K562 (cell line): Measurements from ENCODE around the gene WDR70. TPM values are rescaled to one million over a fixed set of nuclear protein-coding genes. Genes with fewer than 3 reads are reported as not detected.

Experiments
- ATAC-seq: fragments of 200-7000 bp; cut with Tn5 transposase; 3 replicates; pipeline ENCODE4 v1.9.1; 2020; ENCODE audit warnings: moderate library complexity
- BruUV-seq: library from RNA; stranded (reverse); fragments of 400-500 nt; replicated peaks from 2 replicates; lab custom pipeline; 2021; lab: Mats Ljungman, UMichigan
- CTCF ChIA-PET: fragments of 300-600 bp; formaldehyde crosslinking; extraction: SDS; loops from one replicate; lab custom pipeline; 2021; ENCODE audit warnings: low intra/inter-chr PET ratio; lab: Yijun Ruan, JAX
- POLR2A ChIA-PET: fragments of 300-600, 350-650 bp; sonication (Branson Sonifier 250); formaldehyde crosslinking; extraction: SDS; loops from one replicate; lab custom pipeline; 2021; ENCODE audit warnings: antibody characterized with exemption, inconsistent platforms; lab: Yijun Ruan, JAX
- DNase-seq, 4 experiments: peaks; one replicate each; pipeline versions ENCODE4 v3.0.0 to v3.0.0-alpha.2; 2011 to 2018; ENCODE audit warnings: low spot score in 3 of 4, mixed read lengths in 3 of 4; ENCODE audit errors: extremely low read depth in 1 of 4
- FAIRE-seq: peaks from 2 replicates; lab custom pipeline; 2011; peaks lifted over from hg19 to GRCh38; lab: Jason Lieb, UNC
- H2AFZ ChIP-seq: 2 replicates; pipeline ENCODE4 v1.6.0; 2011; ENCODE audit warnings: low read depth, low read length, control low read depth, inconsistent platforms
- H3K27ac ChIP-seq: fragments of 200-600 bp; 3 replicates; pipeline ENCODE4 v1.8.0; 2011; ENCODE audit warnings: low read depth, mild to moderate bottlenecking, control low read depth, inconsistent platforms, low read length, moderate library complexity, mixed read lengths; ENCODE audit errors: extremely low read depth
- H3K27me3 ChIP-seq, 2 experiments: fragments of 300-600 bp in 1 of 2; 2 replicates in 1 of 2; 3 replicates in 1 of 2; pipeline versions ENCODE4 v1.6.0 to v1.8.0; 2011; ENCODE audit warnings: inconsistent platforms in 2 of 2, low read length in 2 of 2, mild to moderate bottlenecking in 1 of 2, mixed read lengths in 1 of 2, moderate library complexity in 1 of 2; ENCODE audit not compliant: control insufficient read depth in 2 of 2, insufficient read depth in 2 of 2
- H3K36me3 ChIP-seq: fragments of 300-600 bp; 3 replicates; pipeline ENCODE4 v1.8.0; 2011; ENCODE audit warnings: mild to moderate bottlenecking, low read length, inconsistent platforms; ENCODE audit not compliant: control insufficient read depth, insufficient read depth
- H3K4me1 ChIP-seq, 2 experiments: fragments of 200-600 bp in 1 of 2; replicated peaks in 1 of 2; 2 replicates in 1 of 2; 3 replicates in 1 of 2; pipeline versions ENCODE4 v1.5.1 to v1.8.0; 2011; ENCODE audit warnings: inconsistent platforms in 2 of 2, low read length in 2 of 2, mild to moderate bottlenecking in 1 of 2, mixed read lengths in 1 of 2, moderate library complexity in 1 of 2; ENCODE audit not compliant: control insufficient read depth in 2 of 2, insufficient read depth in 2 of 2
- H3K4me2 ChIP-seq: 2 replicates; pipeline ENCODE4 v1.6.1; 2011; ENCODE audit warnings: low read length, control low read depth, inconsistent platforms, mixed read lengths; ENCODE audit not compliant: insufficient read depth
- H3K4me3 ChIP-seq: fragments of 200-600 bp; sonication (generic), shearing (Covaris generic); 2 replicates; pipeline ENCODE4 v1.5.1; 2016; ENCODE audit warnings: control low read depth, inconsistent platforms
- H3K79me2 ChIP-seq: fragments of 200-600 bp; 3 replicates; pipeline ENCODE4 v1.8.0; 2011; ENCODE audit warnings: low read length, inconsistent platforms; ENCODE audit not compliant: control insufficient read depth, insufficient read depth
- H3K9ac ChIP-seq, 2 experiments: 2 replicates each; pipeline versions ENCODE4 v1.6.0 to v1.6.1; 2011; ENCODE audit warnings: low read depth in 2 of 2, low read length in 2 of 2, control low read depth in 1 of 2, inconsistent platforms in 1 of 2, mild to moderate bottlenecking in 1 of 2, mixed read lengths in 1 of 2; ENCODE audit not compliant: insufficient read depth in 1 of 2
- H3K9me1 ChIP-seq: one replicate; pipeline ENCODE4 v1.6.0; 2011; ENCODE audit warnings: inconsistent platforms, mild to moderate bottlenecking, low read length, moderate library complexity; ENCODE audit not compliant: control insufficient read depth, insufficient read depth
- H3K9me3 ChIP-seq: replicated peaks from 2 replicates; pipeline ENCODE4 v1.5.1; 2011; ENCODE audit warnings: low read depth, low read length, inconsistent platforms; ENCODE audit not compliant: control insufficient read depth, insufficient read depth
- H4K20me1 ChIP-seq: replicated peaks from 2 replicates; pipeline ENCODE4 v1.6.1; 2011; ENCODE audit warnings: low read length, inconsistent platforms, mixed read lengths; ENCODE audit not compliant: control insufficient read depth, insufficient read depth
- ASH1L ChIP-seq: fragments of 450-650 bp; IDR thresholded peaks from 2 replicates; pipeline ENCODE4 v1.6.1; 2018; ENCODE audit warnings: borderline replicate concordance, mild to moderate bottlenecking, low read depth; ENCODE audit not compliant: partially characterized antibody
- DEAF1 ChIP-seq: fragments of 450-650 bp; formaldehyde crosslinking; IDR thresholded peaks from 2 replicates; pipeline ENCODE4 v1.4.0; 2020; ENCODE audit warnings: mild to moderate bottlenecking, moderate library complexity
- FOSL1 ChIP-seq: fragments of 200-800 bp; sonication (Bioruptor generic); conservative IDR thresholded peaks from 2 replicates; pipeline ENCODE4 v1.6.1; 2016; ENCODE audit warnings: missing genetic modification characterization, missing compliant biosample characterization
- GTF2E2 ChIP-seq: fragments of 200-800 bp; sonication (Bioruptor generic); IDR thresholded peaks from 2 replicates; pipeline ENCODE4 v1.6.1; 2016; ENCODE audit warnings: missing genetic modification characterization, missing compliant biosample characterization
- PHF20 ChIP-seq: fragments of 450-650 bp; IDR thresholded peaks from 2 replicates; pipeline ENCODE4 v1.6.1; 2018; ENCODE audit not compliant: partially characterized antibody
- ZKSCAN3 ChIP-seq: fragments of 250-450 bp; sonication (Bioruptor Pico); IDR thresholded peaks from 2 replicates; pipeline ENCODE4 v1.4.0; 2020
- ZNF23 ChIP-seq: fragments of 250-450 bp; sonication (Bioruptor Pico); IDR thresholded peaks from 2 replicates; pipeline ENCODE4 v1.4.0; 2020; ENCODE audit warnings: mild to moderate bottlenecking
- ZNF764 ChIP-seq: fragments of 250-450 bp; sonication (Bioruptor Pico); IDR thresholded peaks from 2 replicates; pipeline ENCODE4 v1.4.0; 2020; ENCODE audit warnings: low read depth, mild to moderate bottlenecking, moderate library complexity
- WGBS: fragments of 100-300 bp; shearing (Covaris generic); methylation state at CpG from one replicate; pipeline ENCODE4 v1.1.6; 2016; ENCODE audit warnings: low coverage, mixed read lengths; ENCODE audit not compliant: insufficient coverage; ENCODE audit errors: missing lambda C conversion rate; 5-methylcytosine and 5-hydroxymethylcytosine counted together
- in situ Hi-C: fragments of 300-500 bp; cut with MboI; formaldehyde crosslinking; loops from 4 replicates; pipeline ENCODE4 v1.15.0; 2018; ENCODE audit warnings: inconsistent platforms, mixed read lengths
- intact Hi-C: fragments of 100-400 bp; cut with micrococcal nuclease; formaldehyde crosslinking; loops from 2 replicates; pipeline ENCODE4 v1.14.2; 2022
- polyA plus RNA-seq, 8 experiments: library from polyadenylated mRNA; depleted of rRNA in 4 of 8; stranded (reverse) in 5 of 8; unstranded in 3 of 8; fragments of >200 nt; fragmentation: Nextera tagmentation in 2 of 8; fragmentation: Illumina TruSeq in 1 of 8; extraction: Ambion mirVana in 2 of 8; extraction: Trizol in 1 of 8; gene quantifications; 2 replicates each; pipeline versions ENCODE4 v1.2.1 to v1.2.3, GENCODE V29; 2011 to 2014; ENCODE audit warnings: inconsistent platforms in 1 of 8, missing spikeins in 1 of 8
- total RNA-seq, 7 experiments: library from RNA; depleted of rRNA in 6 of 7; stranded (reverse); fragments of >200 nt in 6 of 7; fragmentation: Illumina TruSeq in 2 of 7; extraction: Trizol in 2 of 7; gene quantifications; 2 replicates each; pipeline versions ENCODE4 v1.2.1 to v1.2.3, GENCODE V29; 2011 to 2021; ENCODE audit warnings: low replicate concordance in 1 of 7
- TF ChIP-seq, protein P1 (sequence below): IDR thresholded peaks from 2 replicates; pipeline ENCODE4 v1.6.1; 2011; ENCODE audit warnings: borderline replicate concordance, low read depth, mild to moderate bottlenecking, moderate library complexity, low read length; ENCODE audit not compliant: insufficient read depth, poor library complexity, severe bottlenecking
- TF ChIP-seq, protein P2 (sequence below), 2 experiments: fragments of 450-650 bp in 1 of 2; IDR thresholded peaks; 2 replicates each; pipeline ENCODE4 v1.6.1; 2011 to 2017; ENCODE audit warnings: low read depth in 2 of 2, antibody characterized with exemption in 1 of 2, borderline replicate concordance in 1 of 2, low read length in 1 of 2, mild to moderate bottlenecking in 1 of 2, mixed read lengths in 1 of 2; ENCODE audit not compliant: control insufficient read depth in 1 of 2

The WDR70 gene
- total and polyA plus RNA-seq, 9 of the 15 experiments (the other 6 are each of a cell fraction or from before 2014, with no cell fraction given) = 16.8 to 46.6 (median 38.8) TPM

DNA sequence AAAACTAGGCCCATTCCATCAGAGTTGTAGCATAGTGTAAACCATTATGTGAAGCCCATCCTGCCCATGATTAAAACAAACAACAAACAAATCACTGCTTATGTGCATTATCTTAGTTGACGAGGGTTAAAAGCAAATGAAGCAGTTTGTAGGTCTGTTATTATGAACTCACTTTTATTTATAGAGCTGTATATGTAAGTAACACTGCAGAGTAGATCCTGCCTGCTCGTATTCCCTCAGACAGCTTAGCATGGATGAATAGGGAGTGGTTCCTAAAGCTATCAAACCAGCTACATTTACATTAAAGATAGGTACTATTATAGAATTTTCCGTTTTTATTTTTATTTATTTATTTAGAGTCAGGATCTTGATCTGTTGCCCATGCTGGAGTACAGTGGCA, 348.1 kb downstream of the WDR70 start (continued):
- TF ChIP-seq, protein P1, sequence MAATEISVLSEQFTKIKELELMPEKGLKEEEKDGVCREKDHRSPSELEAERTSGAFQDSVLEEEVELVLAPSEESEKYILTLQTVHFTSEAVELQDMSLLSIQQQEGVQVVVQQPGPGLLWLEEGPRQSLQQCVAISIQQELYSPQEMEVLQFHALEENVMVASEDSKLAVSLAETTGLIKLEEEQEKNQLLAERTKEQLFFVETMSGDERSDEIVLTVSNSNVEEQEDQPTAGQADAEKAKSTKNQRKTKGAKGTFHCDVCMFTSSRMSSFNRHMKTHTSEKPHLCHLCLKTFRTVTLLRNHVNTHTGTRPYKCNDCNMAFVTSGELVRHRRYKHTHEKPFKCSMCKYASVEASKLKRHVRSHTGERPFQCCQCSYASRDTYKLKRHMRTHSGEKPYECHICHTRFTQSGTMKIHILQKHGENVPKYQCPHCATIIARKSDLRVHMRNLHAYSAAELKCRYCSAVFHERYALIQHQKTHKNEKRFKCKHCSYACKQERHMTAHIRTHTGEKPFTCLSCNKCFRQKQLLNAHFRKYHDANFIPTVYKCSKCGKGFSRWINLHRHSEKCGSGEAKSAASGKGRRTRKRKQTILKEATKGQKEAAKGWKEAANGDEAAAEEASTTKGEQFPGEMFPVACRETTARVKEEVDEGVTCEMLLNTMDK = no peak
- no peak for TF ChIP-seq PHF20
- TF ChIP-seq ASH1L = no peak
- TF ChIP-seq ZKSCAN3 (CRISPR knock-in tag) = no peak
- TF ChIP-seq ZNF764 (CRISPR knock-in tag) = no peak
- TF ChIP-seq ZNF23 (CRISPR knock-in tag) = no peak
- TF ChIP-seq GTF2E2 (tag) = no peak

DNA sequence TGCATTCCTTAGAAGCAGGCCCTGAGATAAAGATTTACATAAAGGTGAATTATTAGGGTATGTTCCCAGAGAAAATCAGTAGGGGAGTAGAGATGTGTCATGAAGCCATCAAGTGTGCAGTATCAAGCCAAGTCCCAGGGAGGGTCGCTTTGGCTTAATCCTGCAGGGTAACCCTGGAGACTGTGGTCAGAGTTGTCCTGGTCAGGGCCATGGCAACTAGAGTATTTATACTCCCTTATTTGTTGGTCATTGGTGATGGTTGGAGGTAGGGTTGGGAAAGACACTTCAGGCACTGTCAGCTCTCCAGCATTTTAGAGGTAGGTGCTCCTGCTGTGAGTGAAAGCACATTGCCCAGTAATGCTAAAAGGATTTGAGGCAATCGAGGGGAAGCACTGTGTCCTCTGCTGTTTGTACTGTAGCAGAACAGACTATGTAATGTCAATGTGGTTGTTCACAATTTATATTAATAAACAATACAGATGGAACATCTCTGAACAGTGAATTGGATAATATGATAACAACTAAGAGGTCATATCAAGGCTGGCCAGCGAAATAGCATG, 351.9 kb downstream of the WDR70 start:
- BruUV-seq = no TSS peak
- H4K20me1 ChIP-seq = no peaks in the 10 kb centered on the region
- H3K36me3 ChIP-seq = peaks cover 10% of the 10 kb centered on the region; the same call in 1 of the 3 replicates
- H3K79me2 ChIP-seq = no peaks in the 10 kb centered on the region
- no peaks in the 10 kb centered on the region for H3K4me1 ChIP-seq
- ChIA-PET POLR2A (no interaction called here), CTCF (no interaction called here)
- no peak overlapping the region for H3K9ac ChIP-seq
- no peaks in the 10 kb centered on the region for H3K9me3 ChIP-seq
- no peak for ATAC-seq
- no peak overlapping the region for H2AFZ ChIP-seq
- no peak for DNase-seq
- H3K4me2 ChIP-seq = no peak overlapping the region
- H3K4me3 ChIP-seq = no peak overlapping the region
- intact Hi-C loops = no loop called here
- WGBS = 51% methylated on average over 3 of the region's 3 CpGs
- H3K27me3 ChIP-seq = no peaks in the 10 kb centered on the region
- no peaks in the 10 kb centered on the region for H3K9me1 ChIP-seq
- in situ Hi-C loops = no loop called here
- FAIRE-seq = no peak
- no peak overlapping the region for H3K27ac ChIP-seq
- TF ChIP-seq FOSL1 (tag) (no peak), DEAF1 (CRISPR knock-in tag) (no peak)
- TF ChIP-seq, protein P2, sequence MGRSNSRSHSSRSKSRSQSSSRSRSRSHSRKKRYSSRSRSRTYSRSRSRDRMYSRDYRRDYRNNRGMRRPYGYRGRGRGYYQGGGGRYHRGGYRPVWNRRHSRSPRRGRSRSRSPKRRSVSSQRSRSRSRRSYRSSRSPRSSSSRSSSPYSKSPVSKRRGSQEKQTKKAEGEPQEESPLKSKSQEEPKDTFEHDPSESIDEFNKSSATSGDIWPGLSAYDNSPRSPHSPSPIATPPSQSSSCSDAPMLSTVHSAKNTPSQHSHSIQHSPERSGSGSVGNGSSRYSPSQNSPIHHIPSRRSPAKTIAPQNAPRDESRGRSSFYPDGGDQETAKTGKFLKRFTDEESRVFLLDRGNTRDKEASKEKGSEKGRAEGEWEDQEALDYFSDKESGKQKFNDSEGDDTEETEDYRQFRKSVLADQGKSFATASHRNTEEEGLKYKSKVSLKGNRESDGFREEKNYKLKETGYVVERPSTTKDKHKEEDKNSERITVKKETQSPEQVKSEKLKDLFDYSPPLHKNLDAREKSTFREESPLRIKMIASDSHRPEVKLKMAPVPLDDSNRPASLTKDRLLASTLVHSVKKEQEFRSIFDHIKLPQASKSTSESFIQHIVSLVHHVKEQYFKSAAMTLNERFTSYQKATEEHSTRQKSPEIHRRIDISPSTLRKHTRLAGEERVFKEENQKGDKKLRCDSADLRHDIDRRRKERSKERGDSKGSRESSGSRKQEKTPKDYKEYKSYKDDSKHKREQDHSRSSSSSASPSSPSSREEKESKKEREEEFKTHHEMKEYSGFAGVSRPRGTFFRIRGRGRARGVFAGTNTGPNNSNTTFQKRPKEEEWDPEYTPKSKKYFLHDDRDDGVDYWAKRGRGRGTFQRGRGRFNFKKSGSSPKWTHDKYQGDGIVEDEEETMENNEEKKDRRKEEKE (IDR thresholded peaks at IDR 0.05; ENCODE audit: borderline replicate concordance in 1 of 2, control insufficient read depth in 1 of 2, low read depth in 2 of 2, low read length in 1 of 2) = no peak
